NCI-H2107 (cell line): ENCODE measurements around the gene LRCOL1.

Experiments
- DNase-seq: peaks from one replicate; lab custom pipeline; 2025; lab: John Stamatoyannopoulos, UW

The LRCOL1 gene

GRCh38 chr12:132581348-132582057 is 28.9 kb downstream of the LRCOL1 start:
- no peak for DNase-seq

- no peak for DNase-seq
These were observed 29.6 kb downstream of the LRCOL1 start for GRCh38 chr12:132580701-132581292.

GRCh38 chr12:132579744-132580143 is 30.6 kb downstream of the LRCOL1 start:
- no peak for DNase-seq

GRCh38 chr12:132578826-132579225 is 31.6 kb downstream of the LRCOL1 start:
- DNase-seq: no peak

GRCh38 chr12:132578118-132578517 is 32.3 kb downstream of the LRCOL1 start:
- DNase-seq: no peak

GRCh38 chr12:132577191-132577920 is 33.0 kb downstream of the LRCOL1 start:
- DNase-seq: no peak

GRCh38 chr12:132576701-132577100 is 33.7 kb downstream of the LRCOL1 start:
- no peak for DNase-seq

- DNase-seq: no peak
These were observed 34.7 kb downstream of the LRCOL1 start for GRCh38 chr12:132575661-132576060.

- DNase-seq: no peak
These were observed 35.9 kb downstream of the LRCOL1 start for GRCh38 chr12:132574271-132574996.

GRCh38 chr12:132572801-132573760 is 37.3 kb downstream of the LRCOL1 start:
- no peak for DNase-seq

GRCh38 chr12:132572106-132572505 is 38.3 kb downstream of the LRCOL1 start:
- DNase-seq: no peak

GRCh38 chr12:132571598-132571997 is 38.8 kb downstream of the LRCOL1 start:
- DNase-seq: no peak

GRCh38 chr12:132571051-132571450 is 39.3 kb downstream of the LRCOL1 start:
- no peak for DNase-seq

- no peak for DNase-seq
These were observed 39.7 kb downstream of the LRCOL1 start for GRCh38 chr12:132570635-132571034.

GRCh38 chr12:132569856-132570480 is 40.4 kb downstream of the LRCOL1 start:
- DNase-seq: no peak

GRCh38 chr12:132568826-132569480 is 41.4 kb downstream of the LRCOL1 start:
- no peak for DNase-seq

- DNase-seq: no peak
These were observed 42.1 kb downstream of the LRCOL1 start for GRCh38 chr12:132568301-132568700.

- no peak for DNase-seq
These were observed 43.8 kb downstream of the LRCOL1 start for GRCh38 chr12:132566516-132567131.

GRCh38 chr12:132565365-132565764 is 45.0 kb downstream of the LRCOL1 start:
- no peak for DNase-seq

GRCh38 chr12:132563911-132564310 is 46.5 kb downstream of the LRCOL1 start:
- DNase-seq: no peak
